Activated CD8-positive, alpha-beta T cell treated with anti-CD3 and anti-CD28 coated beads, Interleukin-2, amount 10 ng/mL, durations not matched to agents 7 days and 5 days (primary cell): ENCODE measurements around the gene MED25. TPM values are rescaled to one million over a fixed set of nuclear protein-coding genes. Genes with fewer than 3 reads are reported as not detected.

ENCODE experiments used
- ATAC-seq: fragments of 150-1000 bp; cut with Tn5 transposase; one replicate; pipeline ENCODE4 v1.10.0; 2021; ENCODE audit warnings: moderate library complexity
- CTCF ChIA-PET: fragments of 350-600 bp; sonication (Branson Sonifier 250); formaldehyde crosslinking; loops from one replicate; lab custom pipeline; 2021; ENCODE audit warnings: antibody characterized with exemption; lab: Charles Lee
- POLR2A ChIA-PET: fragments of 350-600 bp; sonication (Branson Sonifier 250); formaldehyde crosslinking; loops from one replicate; lab custom pipeline; 2021; ENCODE audit warnings: antibody characterized with exemption; lab: Charles Lee
- DNase-seq: peaks from one replicate; pipeline ENCODE4 v3.0.0-alpha.2; 2020
- H3K27ac Mint-ChIP-seq: one replicate; pipeline ENCODE4 v1.8.0; 2021; ENCODE audit warnings: mild to moderate bottlenecking, mixed read lengths
- H3K27me3 Mint-ChIP-seq: one replicate; pipeline ENCODE4 v1.8.0; 2021; ENCODE audit warnings: low read depth, mixed read lengths
- H3K36me3 Mint-ChIP-seq: one replicate; pipeline ENCODE4 v1.8.0; 2021; ENCODE audit warnings: low read depth, mixed read lengths
- H3K4me1 Mint-ChIP-seq: one replicate; pipeline ENCODE4 v1.8.0; 2021; ENCODE audit warnings: low read depth, mixed read lengths
- H3K4me3 Mint-ChIP-seq: one replicate; pipeline ENCODE4 v1.8.0; 2021; ENCODE audit warnings: mild to moderate bottlenecking, mixed read lengths
- H3K9me3 Mint-ChIP-seq: one replicate; pipeline ENCODE4 v1.8.0; 2022; ENCODE audit warnings: mixed read lengths; ENCODE audit not compliant: insufficient read depth
- total RNA-seq, 2 experiments: library from RNA; stranded (reverse); gene quantifications; one replicate each; pipeline ENCODE4 v1.2.3, GENCODE V29; 2021

Gene MED25
- 10 to 100 TPM; 59.9 to 62.2 TPM for total RNA-seq

DNA sequence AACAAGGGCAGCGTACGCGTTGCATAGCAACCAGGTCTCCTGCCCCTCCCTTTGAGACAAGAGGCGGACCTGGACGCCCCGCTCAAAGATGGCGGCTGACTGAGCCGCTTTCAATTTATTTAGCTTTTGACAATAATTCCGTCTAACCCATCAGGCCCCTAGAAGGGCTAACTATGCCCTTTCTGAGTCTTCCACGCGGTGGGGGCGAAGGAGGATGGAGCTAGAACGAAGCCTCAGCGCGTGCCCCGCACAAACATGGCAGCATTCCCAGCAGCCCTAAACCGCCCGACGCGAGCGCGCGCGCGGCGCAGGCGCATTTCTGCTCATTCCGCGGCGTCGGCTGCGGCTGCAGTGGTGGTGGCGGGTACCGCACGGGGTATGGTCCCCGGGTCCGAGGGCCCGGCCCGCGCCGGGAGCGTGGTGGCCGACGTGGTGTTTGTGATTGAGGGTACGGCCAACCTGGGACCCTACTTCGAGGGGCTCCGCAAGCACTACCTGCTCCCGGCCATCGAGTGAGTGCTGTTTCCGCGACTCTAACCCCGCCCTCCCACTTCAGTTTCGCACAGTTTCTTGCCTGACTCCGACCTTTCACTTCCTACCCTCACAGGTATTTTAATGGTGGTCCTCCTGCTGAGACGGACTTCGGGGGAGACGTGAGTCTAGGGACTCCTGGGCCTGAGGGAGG lies at the start of gene MED25:
TSS of gene MED25 (plus strand) at position 326 of the 685 bp plus-strand sequence. CDS start at position 379, 53 bp downstream.
- DNase-seq, result peak; percentile 88
- peak within 1 kb of the TSS; percentile 96 for H3K27ac Mint-ChIP-seq
- H3K4me1 Mint-ChIP-seq, result peaks cover 28% of the 10 kb centered on the region
- peak within 1 kb of the TSS; percentile 88 for H3K4me3 Mint-ChIP-seq
- H3K36me3 Mint-ChIP-seq, result peaks cover 17% of the 10 kb centered on the region
- peaks cover 2% of the 10 kb centered on the region for H3K27me3 Mint-ChIP-seq
- no peaks in the 10 kb centered on the region for H3K9me3 Mint-ChIP-seq
- ATAC-seq, result peak; percentile 62
- POLR2A ChIA-PET, result interaction anchor here (0.7 to 1.9 kb wide), 5 partner anchors 8 to 101 kb away, joined by 3 to 12 read pairs (median 3); partner anchors contain the start of gene PTOV1
- CTCF ChIA-PET, result interaction anchor here (0.9 to 1.8 kb wide), 2 partner anchors 31 to 32 kb away, joined by 3 to 6 read pairs; partner anchors contain the start of gene PTOV1

GRCh38 chr19:49770529-49770928 lies 47.6 kb upstream of the MED25 start:
- ChIA-PET POLR2A (no interaction called here), CTCF (no interaction called here)
- Mint-ChIP-seq H3K4me3 (no peak overlapping the region), H3K36me3 (peaks cover 16% of the 10 kb centered on the region), H3K27me3 (no peaks in the 10 kb centered on the region), H3K9me3 (no peaks in the 10 kb centered on the region), H3K4me1 (peaks cover 50% of the 10 kb centered on the region), H3K27ac (no peak overlapping the region)
- DNase-seq (no peak), ATAC-seq (no peak)

DNA sequence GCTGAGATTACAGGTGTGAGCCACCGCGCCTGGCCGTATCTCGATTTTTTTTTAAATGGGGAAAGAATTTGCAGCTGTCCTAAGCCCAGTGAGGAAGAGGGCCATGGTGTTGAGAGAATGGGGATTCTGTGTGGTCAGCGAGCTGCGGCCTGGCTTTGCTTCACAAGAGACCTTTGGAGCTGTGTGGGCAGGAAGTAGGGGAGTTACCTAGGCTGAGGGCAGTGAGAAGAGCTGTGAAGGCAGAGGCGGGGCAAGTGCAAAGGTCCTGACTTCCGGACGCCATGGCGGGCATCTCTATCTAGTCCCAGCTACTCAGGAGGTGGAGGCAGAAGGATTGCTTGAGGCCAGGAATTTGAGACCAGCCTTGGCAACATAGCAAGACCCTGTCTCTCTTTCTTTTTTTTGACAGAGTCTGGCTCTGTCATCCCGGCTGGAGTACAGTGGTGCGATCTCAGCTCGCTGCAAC lies 46.4 kb upstream of the MED25 start:
- peaks cover 53% of the 10 kb centered on the region for H3K4me1 Mint-ChIP-seq
- H3K4me3 Mint-ChIP-seq, result no peak overlapping the region
- no peaks in the 10 kb centered on the region for H3K9me3 Mint-ChIP-seq
- H3K27me3 Mint-ChIP-seq, result no peaks in the 10 kb centered on the region
- peak overlapping the region; percentile 60 for H3K27ac Mint-ChIP-seq
- peaks cover 22% of the 10 kb centered on the region for H3K36me3 Mint-ChIP-seq
- ATAC-seq, result no peak
- CTCF ChIA-PET, result interaction anchor here (1.6 kb wide), 1 partner anchor 54 kb away, joined by 4 read pairs; no protein-coding TSS in a partner anchor
- POLR2A ChIA-PET, result no interaction called here
- DNase-seq, result no peak

GRCh38 chr19:49772850-49773432 lies 45.1 kb upstream of the MED25 start:
- ChIA-PET POLR2A (no interaction called here), CTCF (no interaction called here)
- Mint-ChIP-seq H3K4me1 (peaks cover 48% of the 10 kb centered on the region), H3K27ac (no peak overlapping the region), H3K9me3 (no peaks in the 10 kb centered on the region), H3K4me3 (no peak overlapping the region), H3K36me3 (peaks cover 18% of the 10 kb centered on the region), H3K27me3 (no peaks in the 10 kb centered on the region)
- ATAC-seq, result no peak
- no peak for DNase-seq

GRCh38 chr19:49773663-49774350 lies 44.3 kb upstream of the MED25 start:
- ChIA-PET CTCF (no interaction called here), POLR2A (no interaction called here)
- DNase-seq (no peak), ATAC-seq (no peak)
- H3K27ac Mint-ChIP-seq, result no peak overlapping the region
- H3K4me1 Mint-ChIP-seq, result peaks cover 45% of the 10 kb centered on the region
- H3K27me3 Mint-ChIP-seq, result no peaks in the 10 kb centered on the region
- peaks cover 18% of the 10 kb centered on the region for H3K36me3 Mint-ChIP-seq
- no peaks in the 10 kb centered on the region for H3K9me3 Mint-ChIP-seq
- H3K4me3 Mint-ChIP-seq, result no peak overlapping the region

DNA sequence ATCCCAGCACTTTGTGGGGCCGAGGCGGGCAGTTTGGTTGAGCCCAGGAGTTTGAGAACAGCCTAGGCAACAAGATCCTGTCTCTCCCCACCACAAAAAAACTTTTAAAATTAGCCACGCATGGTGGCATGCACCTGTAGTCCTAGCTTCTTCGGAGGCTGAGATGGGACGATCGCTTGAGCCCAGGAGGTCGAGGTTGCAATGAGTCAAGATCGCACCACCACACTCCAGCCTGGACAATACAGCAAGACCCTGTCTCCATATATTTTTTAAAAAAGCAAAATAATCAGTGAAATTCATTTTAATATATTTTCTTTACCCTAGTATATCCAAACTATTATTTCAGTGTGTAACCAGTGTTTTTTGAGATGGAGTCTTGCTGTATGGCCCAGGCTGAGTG lies 43.1 kb upstream of the MED25 start:
- ATAC-seq (no peak), DNase-seq (no peak)
- Mint-ChIP-seq H3K4me3 (no peak overlapping the region), H3K36me3 (peaks cover 12% of the 10 kb centered on the region), H3K9me3 (no peaks in the 10 kb centered on the region), H3K27ac (no peak overlapping the region), H3K27me3 (no peaks in the 10 kb centered on the region), H3K4me1 (peaks cover 39% of the 10 kb centered on the region)
- ChIA-PET POLR2A (interaction anchor here (0.6 kb wide), 1 partner anchor 41 kb away, joined by 3 read pairs; no protein-coding TSS in a partner anchor), CTCF (no interaction called here)

- Mint-ChIP-seq H3K27ac (peak overlapping the region; percentile 81), H3K9me3 (no peaks in the 10 kb centered on the region), H3K36me3 (peaks cover 12% of the 10 kb centered on the region), H3K27me3 (no peaks in the 10 kb centered on the region), H3K4me1 (peaks cover 34% of the 10 kb centered on the region), H3K4me3 (no peak overlapping the region)
- CTCF ChIA-PET, result no interaction called here
- peak; percentile 32 for DNase-seq
- POLR2A ChIA-PET, result no interaction called here
- ATAC-seq, result peak; percentile 50
Measured at GRCh38 chr19:49775742-49776370, 42.2 kb upstream of the MED25 start.

DNA sequence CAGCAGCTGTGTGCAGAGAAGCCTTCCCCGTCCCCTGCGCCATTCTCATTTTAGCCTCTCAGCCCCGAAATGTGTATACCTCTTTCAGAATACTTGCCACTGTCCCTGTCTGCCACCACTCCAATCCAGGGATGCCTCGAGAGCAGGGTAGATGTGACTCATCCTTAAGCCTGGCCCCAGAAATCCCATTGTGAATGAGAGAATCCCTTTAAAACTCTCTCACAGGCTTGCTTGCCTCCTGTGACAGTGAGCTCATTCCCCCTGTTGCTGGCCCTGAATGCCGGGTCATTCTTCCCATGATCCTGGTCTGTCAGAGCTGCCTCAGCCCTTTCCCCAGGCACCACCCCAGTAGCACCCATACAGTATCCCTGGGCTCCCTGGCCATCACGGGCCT lies 41.7 kb upstream of the MED25 start:
- H3K4me1 Mint-ChIP-seq, result peaks cover 37% of the 10 kb centered on the region
- DNase-seq (no peak), ATAC-seq (no peak)
- H3K27me3 Mint-ChIP-seq, result no peaks in the 10 kb centered on the region
- ChIA-PET POLR2A (no interaction called here), CTCF (no interaction called here)
- peak overlapping the region; percentile 81 for H3K27ac Mint-ChIP-seq
- H3K36me3 Mint-ChIP-seq, result peaks cover 17% of the 10 kb centered on the region
- H3K4me3 Mint-ChIP-seq, result no peak overlapping the region
- no peaks in the 10 kb centered on the region for H3K9me3 Mint-ChIP-seq

DNA sequence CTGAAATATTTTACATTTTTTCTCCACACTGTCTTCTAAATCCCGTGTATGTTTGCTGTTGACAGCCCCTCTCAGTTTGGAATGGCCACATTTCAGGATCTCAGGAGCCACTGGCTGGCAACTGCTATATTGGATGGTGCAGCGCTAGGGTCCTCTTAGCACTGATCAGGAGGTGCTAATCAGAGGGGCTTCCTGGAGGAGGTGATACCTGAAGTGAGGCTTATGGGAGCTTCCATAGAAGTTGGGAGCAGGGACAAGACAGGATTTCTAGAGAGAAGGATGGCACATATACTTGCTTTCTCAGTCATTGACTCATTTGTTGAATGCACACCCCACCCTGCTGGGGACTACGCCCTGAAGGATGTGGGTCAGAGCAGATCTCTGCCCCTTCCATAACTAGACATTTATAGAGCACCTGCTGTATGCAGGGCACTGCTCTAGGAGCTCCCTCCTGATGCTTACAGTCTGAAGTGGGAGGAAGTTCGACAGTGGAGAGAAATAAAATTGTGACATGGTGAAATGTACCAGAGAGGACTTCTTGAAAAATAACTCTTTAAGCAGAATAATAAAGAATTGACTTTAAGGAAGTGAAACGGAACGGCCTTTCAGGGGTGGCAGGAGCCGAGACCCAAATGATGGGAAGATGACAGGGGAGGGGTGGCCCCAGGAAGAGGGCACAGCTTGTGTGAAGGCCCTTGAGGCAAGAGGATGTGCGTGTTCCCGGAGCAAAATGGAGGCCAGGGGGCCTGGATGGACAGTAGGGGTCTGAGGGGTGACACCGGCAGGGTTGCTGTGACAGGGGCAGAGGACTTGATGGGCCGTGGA lies 38.1 kb upstream of the MED25 start:
- no peak for ATAC-seq
- ChIA-PET POLR2A (interaction anchor here (0.6 kb wide), 1 partner anchor 85 kb away, joined by 3 read pairs; no protein-coding TSS in a partner anchor), CTCF (no interaction called here)
- H3K27me3 Mint-ChIP-seq, result no peaks in the 10 kb centered on the region
- no peak for DNase-seq
- H3K4me3 Mint-ChIP-seq, result no peak overlapping the region
- H3K9me3 Mint-ChIP-seq, result no peaks in the 10 kb centered on the region
- H3K27ac Mint-ChIP-seq, result peak overlapping the region; percentile 0
- H3K36me3 Mint-ChIP-seq, result peaks cover 34% of the 10 kb centered on the region
- peaks cover 27% of the 10 kb centered on the region for H3K4me1 Mint-ChIP-seq

DNA sequence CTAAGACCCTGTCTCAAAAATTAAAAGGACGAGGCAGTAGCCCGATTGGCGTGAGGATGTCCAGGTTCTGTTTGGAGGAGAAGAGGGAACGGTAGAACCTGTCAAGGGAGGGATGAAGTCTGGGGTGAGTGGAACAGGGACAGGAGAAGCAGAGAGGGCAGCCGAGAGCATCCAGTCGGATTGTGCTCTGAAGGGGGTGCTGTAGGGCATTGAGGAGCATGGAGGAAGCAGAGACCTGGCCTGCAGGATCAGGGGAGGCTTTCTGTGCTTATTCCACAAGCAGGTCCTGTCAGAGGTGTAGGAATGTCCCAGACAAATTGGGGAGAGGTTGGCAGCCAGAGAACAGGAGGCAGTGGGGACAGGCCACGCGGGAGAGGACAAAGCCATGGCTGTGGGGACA lies 37.2 kb upstream of the MED25 start:
- DNase-seq (no peak), ATAC-seq (no peak)
- peaks cover 39% of the 10 kb centered on the region for H3K36me3 Mint-ChIP-seq
- ChIA-PET CTCF (no interaction called here), POLR2A (no interaction called here)
- H3K27ac Mint-ChIP-seq, result peak overlapping the region; percentile 35
- H3K27me3 Mint-ChIP-seq, result no peaks in the 10 kb centered on the region
- H3K9me3 Mint-ChIP-seq, result no peaks in the 10 kb centered on the region
- peaks cover 21% of the 10 kb centered on the region for H3K4me1 Mint-ChIP-seq
- H3K4me3 Mint-ChIP-seq, result no peak overlapping the region

- POLR2A ChIA-PET, result no interaction called here
- H3K4me1 Mint-ChIP-seq, result peaks cover 16% of the 10 kb centered on the region
- H3K27me3 Mint-ChIP-seq, result no peaks in the 10 kb centered on the region
- H3K4me3 Mint-ChIP-seq, result no peak overlapping the region
- peak overlapping the region; percentile 35 for H3K27ac Mint-ChIP-seq
- peaks cover 39% of the 10 kb centered on the region for H3K36me3 Mint-ChIP-seq
- ATAC-seq (no peak), DNase-seq (no peak)
- CTCF ChIA-PET, result no interaction called here
- H3K9me3 Mint-ChIP-seq, result no peaks in the 10 kb centered on the region
Measured at GRCh38 chr19:49781394-49781793, 36.7 kb upstream of the MED25 start.
